Stomach (tissue), 9 donors: ENCODE results near the gene AMDHD2. TPM values are rescaled to one million over a fixed set of nuclear protein-coding genes. Genes with fewer than 3 reads are reported as not detected.
"Not testable (repeated sequence)": the region's sequence is repeated elsewhere in the genome, so short reads cannot be mapped to it uniquely, and the experiment has no call there.

Source experiments
- DNase-seq, 2 donors: peaks; one replicate each; pipeline versions ENCODE4 v3.0.0 to v3.0.0-alpha.2; 2013 to 2019
- H3K27ac ChIP-seq, 5 donors: fragments of 200-600 bp in 4 of 5; sonication (generic) in 4 of 5; one replicate each; pipeline ENCODE4 v1.5.1; 2013 to 2019; ENCODE audit warnings: mild to moderate bottlenecking in 1 of 5, moderate library complexity in 1 of 5
- H3K27me3 ChIP-seq, 3 donors: fragments of 200-600 bp; sonication (generic); one replicate each; pipeline ENCODE4 v1.5.1; 2017 to 2019; ENCODE audit warnings: mixed run types in 1 of 3
- H3K36me3 ChIP-seq, 4 donors: fragments of 200-600 bp; sonication (generic); 1 replicate in 3 of 4; 2 replicates in 1 of 4; pipeline ENCODE4 v1.5.1; 2016 to 2019
- H3K4me1 ChIP-seq, 4 donors: fragments of 200-600 bp; sonication (generic); one replicate each; pipeline ENCODE4 v1.5.1; 2016 to 2019
- H3K4me3 ChIP-seq, 4 donors: fragments of 200-600 bp; sonication (generic) in 3 of 4; one replicate each; pipeline ENCODE4 v1.5.1; 2016 to 2019; ENCODE audit warnings: mild to moderate bottlenecking in 1 of 4
- H3K9me3 ChIP-seq, 4 donors: fragments of 200-600 bp; sonication (generic); one replicate each; pipeline ENCODE4 v1.5.1; 2016 to 2019
- CTCF ChIP-seq, 7 experiments: fragments of 450-650 bp in 4 of 7; fragments of 200-600 bp in 3 of 7; sonication (generic) in 3 of 7; IDR thresholded peaks; one replicate each; pipeline ENCODE4 v1.5.1; 2016 to 2019; ENCODE audit warnings: antibody characterized with exemption in 7 of 7, control low read depth in 2 of 7, mild to moderate bottlenecking in 1 of 7
- WGBS, 5 donors: extraction: QIAGEN DNeasy Blood & Tissue Kit in 3 of 5; methylation state at CpG; one replicate each; pipeline versions ENCODE4 v1.1.5 to v1.1.7; 2013 to 2018; 5-methylcytosine and 5-hydroxymethylcytosine counted together
- intact Hi-C: fragments of 100-400 bp; cut with DNase I; formaldehyde crosslinking; loops from one replicate; pipeline ENCODE4 v1.15.1; 2023; ENCODE audit warnings: low total_unique reads
- polyA plus RNA-seq, 3 donors: library from polyadenylated mRNA; stranded (reverse); fragments of 200-250 nt; gene quantifications; one replicate each; pipeline ENCODE4 v1.2.3, GENCODE V29; 2013
- total RNA-seq, 5 donors: library from RNA; depleted of rRNA; stranded (reverse); fragments of >200 nt; gene quantifications; one replicate each; pipeline versions ENCODE4 v1.1.0 to v1.2.3, GENCODE V29; 2014 to 2016
- donor health status: healthy with polysubstance abuse.
- donor health status: Bipolar disorder and iron deficiency.
- donor health status: healthy.

The AMDHD2 gene
- total and polyA plus RNA-seq, 8 donors: 13.4 to 76.8 (median 22.9) TPM

GRCh38 chr16:2560798-2561133, 40.6 kb downstream of the AMDHD2 start:
- intact Hi-C loops, H3K4me3 ChIP-seq, H3K4me1 ChIP-seq, H3K27me3 ChIP-seq, H3K36me3 ChIP-seq, H3K9me3 ChIP-seq, H3K27ac ChIP-seq: not testable (repeated sequence)
- WGBS, 5 donors: 9 to 17% methylated on average over 1 to 2 of the region's 4 CpGs; no CpG with 5 or more reads in 3 of the 5 donors
- DNase-seq: peak in 1 of 2 donors; percentile 84
- peak in 3 of 7 experiments; percentile 28 to 50 (median 47) for TF ChIP-seq CTCF (IDR thresholded peaks at IDR 0.05)

DNA sequence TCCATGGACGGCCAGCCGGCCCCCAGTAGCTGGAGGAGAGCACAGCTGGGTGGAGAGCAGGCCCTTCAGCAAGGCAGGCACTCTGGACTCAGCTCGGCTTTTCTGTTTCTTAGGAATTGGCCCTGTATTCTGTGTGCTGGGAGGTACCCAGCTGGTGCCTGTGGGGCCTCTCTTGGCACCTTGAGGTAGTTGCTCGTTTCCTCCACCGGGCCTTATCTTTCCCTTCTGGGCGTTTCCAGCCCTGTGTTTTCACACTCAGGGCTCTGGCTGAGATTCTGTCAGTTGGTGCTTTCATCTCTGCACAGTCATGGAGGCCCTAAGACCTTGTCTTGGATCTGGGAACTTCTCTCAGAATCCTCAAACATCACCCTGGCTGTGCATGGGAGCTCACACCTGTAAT, 47.3 kb downstream of the AMDHD2 start:
- H3K9me3 ChIP-seq, H3K27ac ChIP-seq, H3K4me1 ChIP-seq, DNase-seq, intact Hi-C loops, H3K36me3 ChIP-seq, H3K27me3 ChIP-seq, H3K4me3 ChIP-seq: not testable (repeated sequence)
- no CpG with 5 or more reads among the region's 6 CpGs for WGBS, 5 donors

DNA sequence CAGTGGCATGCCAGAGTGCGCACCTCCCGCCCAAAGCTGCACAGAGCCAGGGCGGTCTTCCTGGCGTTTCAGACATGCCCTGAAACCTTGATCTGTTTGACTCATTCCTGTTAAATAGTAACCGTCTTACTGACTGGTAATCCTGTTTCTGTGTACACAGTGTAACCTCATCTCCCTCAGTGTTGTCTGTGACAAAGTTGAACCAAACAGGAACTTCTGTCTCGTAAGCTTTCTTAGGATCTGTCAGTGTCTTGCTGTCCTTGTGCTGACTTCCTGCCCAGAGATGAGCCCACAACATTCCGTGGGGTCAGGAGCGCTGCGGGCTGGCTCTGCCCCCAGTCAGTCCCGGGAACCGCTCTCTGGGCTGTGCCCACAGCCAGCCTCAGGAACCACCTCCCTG, 48.4 kb downstream of the AMDHD2 start:
- H3K4me1 ChIP-seq, H3K4me3 ChIP-seq, H3K27me3 ChIP-seq, H3K27ac ChIP-seq, intact Hi-C loops, H3K9me3 ChIP-seq, H3K36me3 ChIP-seq, DNase-seq: not testable (repeated sequence)
- WGBS, 5 donors: no CpG with 5 or more reads among the region's 11 CpGs

DNA sequence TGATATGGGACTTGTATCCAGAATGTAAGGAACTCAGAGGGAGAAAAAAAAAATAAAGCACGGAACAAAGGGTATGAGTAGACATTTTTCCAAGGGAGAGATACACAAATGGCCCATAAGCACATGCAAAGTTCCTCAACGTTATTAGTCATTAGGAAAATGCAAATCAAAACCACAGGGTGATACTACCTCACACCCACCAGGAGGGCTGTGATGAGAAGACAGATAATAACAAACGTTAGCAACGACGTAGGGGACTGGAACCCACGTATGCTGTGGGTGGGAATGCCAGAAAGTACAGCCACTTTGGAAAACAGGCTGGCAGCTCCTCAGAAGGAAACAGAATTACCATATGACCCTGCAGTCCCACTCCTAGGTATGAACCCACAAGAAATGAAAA, 52.5 kb downstream of the AMDHD2 start:
- no CpG with 5 or more reads among the region's 6 CpGs for WGBS, 5 donors
- intact Hi-C loops: not testable (repeated sequence)

DNA sequence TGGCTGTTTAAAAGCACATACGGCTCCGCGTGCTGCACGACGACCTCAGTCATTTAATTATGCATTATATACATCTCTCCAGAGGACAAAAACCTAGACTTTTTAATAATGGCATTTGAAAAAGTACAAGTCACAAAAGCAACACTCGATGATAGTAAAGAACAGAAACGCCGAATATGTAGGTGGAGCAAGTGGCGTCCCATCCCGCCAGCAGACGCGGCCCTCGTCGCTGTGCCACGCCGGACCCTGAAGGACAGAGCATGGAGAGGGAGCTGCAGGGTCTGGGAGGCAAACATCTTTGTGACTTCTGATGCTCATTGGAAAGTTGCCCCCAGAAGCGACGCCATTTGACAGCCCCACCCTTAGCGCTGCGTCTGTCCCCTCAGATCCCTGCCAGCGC, 55.7 kb downstream of the AMDHD2 start:
- H3K27me3 ChIP-seq, intact Hi-C loops, DNase-seq, H3K4me3 ChIP-seq, H3K36me3 ChIP-seq, H3K27ac ChIP-seq, H3K9me3 ChIP-seq, H3K4me1 ChIP-seq: not testable (repeated sequence)
- 95 to 98% (median 97%) methylated on average over 10 to 16 of the region's 21 CpGs; no CpG with 5 or more reads in 1 of the 5 donors for WGBS, 5 donors

More for the DNA sequence above, 52.5 kb downstream of the AMDHD2 start:
- not testable (repeated sequence) for H3K4me1 ChIP-seq, H3K27me3 ChIP-seq, DNase-seq, H3K27ac ChIP-seq, H3K9me3 ChIP-seq, H3K36me3 ChIP-seq, H3K4me3 ChIP-seq

DNA sequence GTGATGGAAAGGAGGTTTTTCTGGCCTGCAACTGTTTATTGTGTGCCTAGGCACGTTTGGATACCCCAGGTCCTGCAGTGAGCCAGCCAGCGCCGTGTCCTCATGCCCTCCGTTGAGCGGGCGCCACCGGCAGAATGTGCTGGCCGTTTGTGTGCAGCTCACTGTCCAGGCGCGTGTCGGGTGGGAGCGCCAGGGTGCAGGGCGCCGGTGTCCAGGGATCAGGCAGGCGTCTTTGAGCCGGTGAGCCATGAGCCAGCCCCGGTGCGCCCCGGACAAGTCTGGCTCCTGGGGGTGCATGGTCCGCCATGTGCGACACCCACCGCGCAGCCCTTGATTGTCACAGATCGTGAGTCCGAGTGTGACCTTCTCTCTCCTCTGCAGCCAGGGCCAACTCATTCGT, 56.9 kb downstream of the AMDHD2 start:
- DNase-seq, intact Hi-C loops, H3K9me3 ChIP-seq, H3K36me3 ChIP-seq, H3K27ac ChIP-seq, H3K4me3 ChIP-seq, H3K27me3 ChIP-seq, H3K4me1 ChIP-seq: not testable (repeated sequence)
- WGBS, 5 donors: 93 to 100% (median 98%) methylated on average over 8 to 19 of the region's 26 CpGs; no CpG with 5 or more reads in 1 of the 5 donors

DNA sequence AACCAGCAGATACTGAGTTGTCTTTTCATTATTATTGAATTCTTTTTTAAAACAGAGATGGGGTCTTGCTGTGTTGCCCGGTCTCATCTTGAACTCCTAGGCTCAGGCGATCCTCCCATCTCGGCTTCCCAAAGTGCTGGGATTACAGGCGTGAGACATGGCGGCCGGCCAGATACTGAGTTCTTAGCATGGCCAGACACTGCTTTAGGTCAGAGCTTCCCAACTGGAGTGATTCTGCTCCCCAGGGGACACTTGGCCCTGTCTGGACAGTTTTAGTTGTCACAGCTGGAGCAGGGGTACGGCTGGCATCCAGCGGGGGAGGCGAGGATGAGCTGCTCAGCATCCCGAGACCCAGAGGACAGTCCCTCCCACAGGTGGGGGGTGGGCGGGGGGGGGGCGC, 58.7 kb downstream of the AMDHD2 start:
- intact Hi-C loops: not testable (repeated sequence)

GRCh38 chr16:2580143-2580542, 60.0 kb downstream of the AMDHD2 start:
- H3K9me3 ChIP-seq, H3K27ac ChIP-seq, H3K27me3 ChIP-seq, intact Hi-C loops, H3K4me3 ChIP-seq, H3K36me3 ChIP-seq, H3K4me1 ChIP-seq: not testable (repeated sequence)
- peak in 1 of 2 donors; percentile 48 for DNase-seq
- 48 to 61% (median 57%) methylated on average over 5 to 6 of the region's 11 CpGs; no CpG with 5 or more reads in 1 of the 5 donors for WGBS, 5 donors

More for the DNA sequence above, 58.7 kb downstream of the AMDHD2 start:
- not testable (repeated sequence) for H3K27ac ChIP-seq, H3K4me3 ChIP-seq, H3K36me3 ChIP-seq, DNase-seq, H3K9me3 ChIP-seq, H3K27me3 ChIP-seq, H3K4me1 ChIP-seq
- WGBS, 5 donors: 76 to 100% (median 88%) methylated on average over 2 to 3 of the region's 12 CpGs; no CpG with 5 or more reads in 1 of the 5 donors

DNA sequence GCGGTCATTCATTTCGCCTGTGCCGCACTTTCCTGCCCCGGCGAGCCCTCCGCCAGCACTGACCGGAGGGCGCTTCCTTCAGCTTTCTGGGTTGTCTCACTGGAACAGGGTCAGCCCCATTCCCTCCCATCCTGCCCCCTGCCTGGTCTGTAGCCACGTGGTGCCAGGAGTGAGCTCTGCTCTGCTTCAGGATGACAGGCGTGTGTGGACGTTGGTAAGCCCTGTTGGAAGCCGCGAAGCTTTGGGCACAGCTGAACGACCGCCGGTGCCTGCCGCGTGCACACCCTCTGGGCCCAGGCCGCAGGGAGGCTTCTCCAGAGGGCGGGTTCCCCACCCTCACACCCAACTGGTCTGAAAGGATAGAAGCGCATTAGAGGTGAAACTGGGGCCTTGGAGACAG, 60.6 kb downstream of the AMDHD2 start:
- H3K36me3 ChIP-seq: peaks cover 0 to 13% (median 12%) of the 10 kb centered on the region in 4 donors
- H3K27me3 ChIP-seq, H3K9me3 ChIP-seq, intact Hi-C loops, DNase-seq, H3K4me3 ChIP-seq, H3K27ac ChIP-seq: not testable (repeated sequence)
- WGBS, 5 donors: no CpG with 5 or more reads among the region's 21 CpGs
- H3K4me1 ChIP-seq: peaks cover 0 to 12% (median 10%) of the 10 kb centered on the region in 4 donors
